Measurements from ENCODE around the gene TNRC18. TPM values are rescaled to one million over a fixed set of nuclear protein-coding genes. Genes with fewer than 3 reads are reported as not detected.

The TNRC18 gene
- total and polyA plus RNA-seq, 9 donors: 48.6 to 153 (median 91.8) TPM

- Histone ChIP-seq H3K4me1 (ENCODE audit: insufficient read depth) (peaks cover 9% of the 10 kb centered on the region), H3K27ac (no peak overlapping the region), H3K36me3 (no peaks in the 10 kb centered on the region), H3K9me3 (no peaks in the 10 kb centered on the region), H3K4me3 (no peak overlapping the region), H3K27me3 (no peaks in the 10 kb centered on the region)
- no peak for DNase-seq
- 80 to 93% (median 91%) methylated on average over 10 of the region's 10 CpGs for WGBS, 3 donors
- intact Hi-C loops (cut with DNase I): no loop called here
- no peak for TF ChIP-seq CTCF (IDR thresholded peaks at IDR 0.05)
- TF ChIP-seq EP300 (IDR thresholded peaks at IDR 0.05): no peak
- no peak for TF ChIP-seq POLR2A (IDR thresholded peaks at IDR 0.05)
Measured at GRCh38 chr7:5462216-5462615, 38.6 kb upstream of the TNRC18 start.

- H3K27me3 ChIP-seq: no peaks in the 10 kb centered on the region
- H3K4me1 ChIP-seq (ENCODE audit: insufficient read depth): peaks cover 9% of the 10 kb centered on the region
- no peak overlapping the region for H3K27ac ChIP-seq
- H3K36me3 ChIP-seq: no peaks in the 10 kb centered on the region
- intact Hi-C loops (cut with DNase I): loop anchor here in 3 of 4 donors (10.0 kb wide), 3 partner anchors 94 to 224 kb away; no protein-coding TSS in a partner anchor
- no peak for TF ChIP-seq EP300 (IDR thresholded peaks at IDR 0.05)
- no peak for TF ChIP-seq CTCF (IDR thresholded peaks at IDR 0.05)
- TF ChIP-seq POLR2A (IDR thresholded peaks at IDR 0.05): no peak
- DNase-seq: no peak
- no peaks in the 10 kb centered on the region for H3K9me3 ChIP-seq
- no peak overlapping the region for H3K4me3 ChIP-seq
- 83 to 89% (median 87%) methylated on average over 9 of the region's 9 CpGs for WGBS, 3 donors
Measured at GRCh38 chr7:5458921-5459480, 35.4 kb upstream of the TNRC18 start.

DNA sequence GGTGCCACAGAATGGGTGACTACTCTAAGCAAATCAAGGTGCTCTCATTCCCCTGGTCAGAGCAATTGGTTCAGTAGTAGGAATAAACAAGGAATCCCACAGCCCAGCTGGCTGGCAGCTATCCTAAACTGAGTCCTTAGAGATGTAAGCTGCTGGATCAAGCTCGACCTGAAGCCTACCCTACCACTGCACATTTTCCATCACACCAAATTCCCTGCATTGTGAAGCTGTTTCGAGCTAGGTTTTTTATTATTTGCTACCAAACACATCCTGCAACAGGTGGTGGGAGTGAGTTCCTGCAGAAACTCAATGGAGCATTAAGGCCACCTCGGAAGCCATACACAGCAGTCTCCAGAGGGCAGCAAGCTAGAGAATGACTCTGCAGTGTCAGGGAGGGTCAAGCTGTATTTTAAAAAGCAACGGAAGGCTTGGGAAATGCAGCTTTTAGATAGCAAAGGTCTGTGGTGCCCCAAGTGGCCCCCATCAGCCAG, 33.7 kb upstream of the TNRC18 start:
- intact Hi-C loops (cut with DNase I): loop anchor here in 3 of 4 donors (10.0 kb wide), 3 partner anchors 92 to 222 kb away; no protein-coding TSS in a partner anchor
- TF ChIP-seq POLR2A (IDR thresholded peaks at IDR 0.05) (no peak), CTCF (IDR thresholded peaks at IDR 0.05) (no peak), EP300 (IDR thresholded peaks at IDR 0.05) (no peak)
- H3K36me3 ChIP-seq: no peaks in the 10 kb centered on the region
- WGBS, 3 donors: 31 to 46% (median 37%) methylated on average over 4 of the region's 4 CpGs
- no peaks in the 10 kb centered on the region for H3K9me3 ChIP-seq
- no peaks in the 10 kb centered on the region for H3K27me3 ChIP-seq
- no peak overlapping the region for H3K4me3 ChIP-seq
- H3K27ac ChIP-seq: peak overlapping the region; percentile 57 to 65
- peaks cover 9% of the 10 kb centered on the region for H3K4me1 ChIP-seq (ENCODE audit: insufficient read depth)
- no peak for DNase-seq

GRCh38 chr7:5456409-5456808, 32.8 kb upstream of the TNRC18 start:
- Histone ChIP-seq H3K4me1 (ENCODE audit: insufficient read depth) (peaks cover 9% of the 10 kb centered on the region), H3K4me3 (no peak overlapping the region), H3K9me3 (no peaks in the 10 kb centered on the region), H3K36me3 (no peaks in the 10 kb centered on the region), H3K27me3 (no peaks in the 10 kb centered on the region), H3K27ac (no peak overlapping the region)
- intact Hi-C loops (cut with DNase I): loop anchor here in 3 of 4 donors (10.0 kb wide), 3 partner anchors 92 to 222 kb away; no protein-coding TSS in a partner anchor
- DNase-seq: no peak
- WGBS, 3 donors: 95 to 99% (median 98%) methylated on average over 4 of the region's 4 CpGs
- no peak for TF ChIP-seq POLR2A (IDR thresholded peaks at IDR 0.05)
- no peak for TF ChIP-seq EP300 (IDR thresholded peaks at IDR 0.05)
- no peak for TF ChIP-seq CTCF (IDR thresholded peaks at IDR 0.05)
